Cerebellar cortex (tissue), 1 donor: ENCODE measurements around the gene CATSPER1.
"Not testable (repeated sequence)": the region's sequence is repeated elsewhere in the genome, so short reads cannot be mapped to it uniquely, and the experiment has no call there.

ENCODE experiments used
- DNase-seq: peaks from one replicate; pipeline ENCODE4 v3.0.0-alpha.2; 2015; ENCODE audit warnings: low spot score

CATSPER1 gene

DNA sequence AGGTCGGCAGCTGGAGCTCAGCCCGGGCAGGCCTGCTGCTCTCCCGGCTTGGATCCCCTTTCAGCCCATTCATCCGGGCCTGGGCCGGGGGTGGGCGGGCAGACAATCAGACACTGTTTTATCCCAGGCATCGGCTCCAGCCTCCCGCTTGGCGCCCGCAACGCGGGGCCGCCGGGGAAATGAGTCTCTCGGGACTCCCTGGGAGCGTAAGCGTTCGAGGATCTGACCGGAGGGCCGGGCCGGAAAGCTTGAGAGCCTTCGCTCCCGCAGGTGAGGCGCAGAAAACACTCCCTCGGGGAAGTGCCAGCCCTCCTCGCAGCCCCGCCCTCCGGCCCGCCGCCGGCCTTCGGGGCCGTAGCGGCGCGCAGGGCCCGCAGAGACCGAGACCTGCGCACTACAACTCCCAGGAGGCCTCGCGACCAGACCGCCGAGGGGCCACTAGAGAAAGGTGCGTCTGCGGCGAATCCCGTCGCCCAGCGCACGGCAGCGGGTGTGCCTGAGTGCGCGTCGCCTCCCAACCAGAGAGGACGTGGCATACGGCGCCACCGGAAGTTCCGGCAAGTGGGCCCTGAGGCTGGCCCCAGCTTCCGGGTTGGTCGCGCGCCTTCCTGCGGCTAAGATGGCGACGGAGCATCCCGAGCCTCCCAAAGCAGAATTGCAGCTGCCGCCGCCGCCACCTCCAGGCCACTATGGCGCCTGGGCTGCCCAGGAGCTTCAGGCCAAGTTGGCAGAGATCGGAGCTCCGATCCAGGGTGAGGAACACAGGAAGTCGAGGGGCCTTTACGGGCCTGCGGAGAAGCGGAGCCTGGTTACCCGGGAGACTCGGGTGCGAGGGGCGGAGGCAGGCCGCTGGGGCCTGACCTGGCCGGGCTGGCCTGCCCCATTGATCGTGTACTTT, 25.7 kb upstream of the CATSPER1 start, which contains the start of gene SF3B2:
Gene SF3B2 (plus strand): TSS at position 599 of the 898 bp plus-strand sequence. CDS start 21 bp downstream, at position 620.
- DNase-seq = peak; percentile 98

DNA sequence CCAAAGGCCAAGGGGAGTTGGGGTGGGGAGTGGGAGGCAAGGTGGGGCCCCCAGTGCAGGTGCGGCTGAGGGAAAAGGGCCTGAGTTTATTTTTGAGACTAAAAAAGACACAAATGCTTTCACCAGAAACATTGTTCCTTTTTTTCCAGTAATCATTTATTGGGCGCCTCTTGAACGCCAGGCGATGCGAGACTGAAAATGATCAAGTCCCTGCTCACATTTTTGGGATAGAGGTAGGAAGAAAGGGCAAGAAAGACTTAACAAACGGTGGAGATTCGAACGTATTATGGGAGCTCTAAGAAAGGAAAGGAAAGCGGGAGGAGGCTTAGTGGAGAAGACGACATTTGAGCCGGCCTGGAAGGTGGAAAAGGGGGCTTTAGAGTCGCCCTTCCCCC, 25.1 kb upstream of the CATSPER1 start:
- DNase-seq = no peak

GRCh38 chr11:66050581-66051231, 24.4 kb upstream of the CATSPER1 start:
- no peak for DNase-seq

DNA sequence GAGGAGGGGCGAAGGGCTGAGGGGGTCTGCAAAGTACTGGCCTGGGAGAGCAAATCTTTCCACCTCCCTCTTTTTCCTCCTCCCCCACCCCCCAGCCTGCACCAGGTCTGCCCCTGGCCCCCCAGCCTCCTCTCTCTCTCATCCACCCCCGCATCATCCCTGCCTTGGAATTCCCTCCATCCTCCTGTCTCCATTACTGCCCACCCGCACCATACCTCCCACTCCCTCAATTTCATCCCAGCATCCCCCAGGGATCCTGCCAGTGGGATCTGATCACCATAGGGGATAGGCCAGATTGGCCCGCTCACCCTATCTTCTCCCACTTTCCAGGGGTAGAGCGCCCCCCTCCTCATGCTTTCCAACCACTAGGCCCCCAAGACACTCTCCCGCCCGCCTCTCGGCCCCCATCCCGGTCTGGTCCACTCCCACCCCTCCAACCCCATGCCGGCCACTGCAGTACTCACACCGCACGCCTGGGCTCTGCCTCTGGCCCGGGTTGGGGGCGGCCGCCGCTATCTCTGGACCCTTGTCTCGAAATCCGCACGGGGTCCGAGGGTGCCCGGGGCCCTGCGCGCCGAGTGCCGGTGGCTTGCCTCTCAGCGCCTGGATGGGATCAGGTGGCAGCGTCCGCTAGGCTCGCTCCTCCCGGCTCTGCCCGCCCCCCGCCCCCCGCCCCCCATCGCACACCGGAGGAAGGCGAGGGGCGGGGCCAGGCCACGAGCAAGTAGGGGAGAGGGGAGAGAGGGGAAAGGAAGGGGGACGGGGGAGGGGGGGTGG, 22.5 kb upstream of the CATSPER1 start, which contains the start of gene GAL3ST3:
Gene GAL3ST3 (minus strand): TSS at position 615 of the 777 bp plus-strand sequence. CDS start 3,746 bp downstream, outside the sequence.
- DNase-seq = no peak

DNA sequence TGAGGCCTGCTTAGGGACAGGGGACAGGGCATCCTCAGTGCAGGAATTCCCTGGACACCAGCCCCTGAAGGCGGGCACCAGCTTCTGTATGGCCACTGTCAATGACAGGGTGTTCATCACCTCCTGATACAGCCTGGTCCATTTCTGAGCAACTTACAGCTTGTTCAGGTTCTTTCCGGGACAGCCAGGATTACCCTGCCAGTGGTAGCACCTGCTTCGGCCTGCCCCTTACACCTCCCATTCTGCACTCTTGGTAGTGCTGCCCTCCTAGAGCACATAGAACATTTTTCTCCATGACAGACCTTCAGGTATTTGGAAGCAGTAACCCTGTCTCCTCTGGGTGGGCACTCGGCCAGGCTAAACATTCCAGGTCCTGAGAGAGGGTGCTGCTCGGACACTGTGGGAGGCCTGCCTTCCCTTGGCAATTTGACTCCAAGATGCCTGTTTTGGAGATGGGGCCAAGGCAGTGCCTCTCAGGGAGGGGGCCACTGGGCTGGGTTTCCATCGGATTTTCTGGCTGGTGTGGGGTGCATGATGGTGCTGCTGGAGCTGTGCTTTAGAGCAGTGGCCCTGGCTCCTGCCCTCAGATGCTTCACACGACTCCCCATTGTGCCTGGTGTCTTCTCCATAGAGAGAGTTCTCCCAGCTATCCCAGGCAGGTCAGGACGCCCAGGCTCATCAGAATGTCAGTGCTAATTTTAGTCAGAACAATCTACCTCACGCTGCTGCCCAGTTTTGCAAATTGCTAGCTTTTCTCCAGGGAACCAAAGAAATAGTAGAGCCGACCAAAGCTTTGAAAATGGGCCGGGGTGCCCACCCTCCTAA, 21.5 kb upstream of the CATSPER1 start:
- DNase-seq = peak; percentile 53

DNA sequence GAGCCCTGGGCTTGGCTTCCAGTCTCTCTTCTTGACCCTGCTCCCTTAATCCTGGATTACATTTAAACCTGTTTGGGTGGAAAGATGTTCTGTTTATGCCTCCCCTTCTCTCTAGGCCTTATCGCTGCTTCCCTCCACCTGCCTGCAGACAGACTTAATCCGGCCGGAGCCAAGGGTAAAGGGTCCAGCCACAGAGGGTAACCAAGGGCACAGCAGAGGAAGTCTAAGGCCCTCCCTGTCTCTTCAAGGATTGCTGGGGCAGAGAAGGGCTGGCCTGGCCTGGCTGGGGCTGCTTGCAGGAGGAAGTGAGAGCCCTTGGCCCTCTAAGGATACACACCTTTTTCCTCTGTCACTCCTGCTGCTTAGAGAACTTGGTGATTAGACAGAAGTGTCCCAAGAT, 20.6 kb upstream of the CATSPER1 start:
- no peak for DNase-seq

DNA sequence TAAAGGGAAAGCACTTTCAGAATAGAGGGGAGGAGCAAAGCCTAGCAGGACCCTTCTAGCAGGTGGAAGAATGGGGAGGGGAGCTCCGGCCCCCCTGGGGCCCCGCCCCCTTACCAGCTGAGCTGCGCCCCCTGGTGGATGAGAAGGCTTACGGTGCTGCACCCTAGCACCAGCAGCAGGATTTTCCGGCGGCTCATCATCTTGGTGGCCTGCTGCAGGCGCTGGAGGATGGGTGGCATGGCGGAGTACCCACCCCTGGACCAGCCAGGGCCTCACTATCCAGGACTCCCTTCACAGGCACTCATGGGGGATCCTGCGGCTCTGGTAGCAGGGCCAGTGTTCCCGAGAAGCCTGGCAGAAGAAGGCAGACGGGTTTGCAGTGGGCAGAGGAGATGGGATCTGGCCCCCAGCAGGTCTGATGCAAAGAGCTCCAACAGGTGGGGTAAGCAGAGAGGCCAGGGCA, 18.9 kb upstream of the CATSPER1 start:
- DNase-seq = peak; percentile 74

GRCh38 chr11:66044757-66045156, 18.5 kb upstream of the CATSPER1 start:
- no peak for DNase-seq

- no peak for DNase-seq
Observed at GRCh38 chr11:66042996-66043906, 17.0 kb upstream of the CATSPER1 start.

- DNase-seq = no peak
Observed at GRCh38 chr11:66042227-66042995, 16.1 kb upstream of the CATSPER1 start.

- no peak for DNase-seq
Observed at GRCh38 chr11:66039765-66040164, 13.5 kb upstream of the CATSPER1 start.

- DNase-seq = no peak
Observed at GRCh38 chr11:66037327-66037726, 11.0 kb upstream of the CATSPER1 start.

DNA sequence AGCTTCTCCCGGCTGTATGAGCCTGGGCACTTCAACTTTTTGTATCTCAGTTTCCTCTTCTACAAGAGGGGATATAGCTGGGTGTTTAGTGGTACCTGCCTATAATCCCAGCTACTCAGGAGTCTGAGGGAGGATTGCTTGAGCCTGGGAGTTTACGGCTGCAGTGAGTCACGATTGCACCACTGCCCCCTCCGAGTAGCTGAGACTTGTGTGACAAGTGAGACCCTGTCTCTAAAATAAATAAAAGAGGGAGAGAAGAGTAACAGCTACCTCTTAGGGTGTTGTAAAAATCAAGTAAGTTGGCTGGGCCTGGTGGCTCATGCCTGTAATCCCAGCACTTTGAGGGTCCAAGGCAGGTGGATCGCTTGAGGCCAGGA, 10.0 kb upstream of the CATSPER1 start:
- DNase-seq = no peak

DNA sequence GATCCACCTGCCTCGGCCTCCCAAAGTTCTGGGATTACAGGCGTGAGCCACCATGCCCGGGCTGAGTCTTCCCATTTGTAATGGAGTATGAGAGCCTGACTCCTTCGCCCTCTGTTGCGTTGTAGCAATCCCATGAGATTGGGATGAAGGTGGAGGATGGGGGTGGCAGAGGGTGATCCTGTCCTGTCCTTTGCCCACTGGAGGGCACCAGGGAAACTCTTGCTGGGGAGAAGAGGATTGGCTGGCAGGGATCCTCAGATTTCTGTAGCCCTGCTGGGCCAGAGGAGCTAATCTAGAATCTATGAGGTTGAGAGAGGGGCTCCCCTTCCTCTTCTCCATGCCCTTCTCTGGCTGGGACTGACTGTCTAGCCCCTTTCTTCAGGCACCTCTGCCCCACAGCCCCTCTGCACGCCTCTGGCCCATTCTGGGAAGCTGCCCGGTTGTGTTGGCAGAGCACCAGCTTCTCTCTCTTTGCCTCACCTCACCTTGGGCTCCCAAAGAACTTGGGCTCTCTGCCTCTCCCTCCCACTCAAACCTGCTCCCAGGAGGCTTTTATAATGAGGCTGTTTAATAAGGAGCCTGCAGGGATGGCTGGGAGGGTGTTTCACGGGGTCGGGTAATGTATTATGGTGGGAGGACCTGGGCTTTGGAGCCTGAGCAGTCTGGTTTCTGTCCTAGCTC, 9.5 kb upstream of the CATSPER1 start:
- no peak for DNase-seq

- DNase-seq = no peak
Observed at GRCh38 chr11:66032957-66033735, 6.9 kb upstream of the CATSPER1 start.

DNA sequence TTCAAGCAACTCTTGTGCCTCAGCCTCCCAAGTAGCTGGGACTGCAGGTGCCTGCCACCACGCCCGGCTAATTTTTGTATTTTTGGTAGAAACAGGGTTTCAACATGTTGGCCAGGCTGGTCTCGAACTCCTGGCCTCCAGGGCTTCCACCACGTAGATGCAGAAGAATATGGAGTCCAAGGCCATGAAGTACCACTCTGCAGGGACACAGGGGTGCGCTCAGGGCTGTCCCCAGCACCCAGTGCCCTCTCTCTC, 3.2 kb downstream of the CATSPER1 start:
- not testable (repeated sequence) for DNase-seq

GRCh38 chr11:66022401-66023185, 3.7 kb downstream of the CATSPER1 start:
- DNase-seq = peak; percentile 62
